Smooth muscle cell of the coronary artery (primary cell): ENCODE results near the gene NME8. TPM values are rescaled to one million over a fixed set of nuclear protein-coding genes. Genes with fewer than 3 reads are reported as not detected.

Source experiments
- total RNA-seq: library from RNA; depleted of rRNA; stranded (reverse); fragments of >200 nt; gene quantifications from 2 replicates; pipeline ENCODE4 v1.2.3, GENCODE V29; 2014; ENCODE audit warnings: low replicate concordance

NME8 gene
- not detected in 2 replicates for total RNA-seq

GRCh38 chr7:37848297-37848696 is at the start of gene NME8:
Gene NME8 (plus strand): TSS chr7:37848597. CDS start chr7:37850267, 1,670 bp downstream.

GRCh38 chr7:37916673-37917660 is 68.6 kb downstream of the NME8 start, which contains the start of gene SFRP4:
Gene SFRP4 (minus strand): TSS chr7:37916817. CDS start chr7:37916537, 280 bp downstream.

GRCh38 chr7:37920305-37920848 is 72.0 kb downstream of the NME8 start, which contains the start of gene EPDR1:
Gene EPDR1 (plus strand): TSS chr7:37920640. CDS start chr7:37920940, 300 bp downstream.

Other genes with a start within 250 kb of the NME8 start
- 0.70 TPM in 1 of 2 replicates, not detected in the other for gene GPR141, start 164.8 kb upstream of the NME8 start, total RNA-seq
- 65.8 and 137 TPM in 2 replicates for gene SFRP4, start 68.2 kb downstream of the NME8 start, total RNA-seq
- 28.0 and 76.3 TPM in 2 replicates for gene EPDR1, start 72.0 kb downstream of the NME8 start, total RNA-seq